ENCODE measurements around the gene ANKRD40CL. TPM values are rescaled to one million over a fixed set of nuclear protein-coding genes. Genes with fewer than 3 reads are reported as not detected.
"Not testable (repeated sequence)": the region's sequence is repeated elsewhere in the genome, so short reads cannot be mapped to it uniquely, and the experiment has no call there.

ANKRD40CL gene
- polyA plus RNA-seq, 1 of the 3 experiments (the other 2 are of a cell fraction) = not detected

DNA sequence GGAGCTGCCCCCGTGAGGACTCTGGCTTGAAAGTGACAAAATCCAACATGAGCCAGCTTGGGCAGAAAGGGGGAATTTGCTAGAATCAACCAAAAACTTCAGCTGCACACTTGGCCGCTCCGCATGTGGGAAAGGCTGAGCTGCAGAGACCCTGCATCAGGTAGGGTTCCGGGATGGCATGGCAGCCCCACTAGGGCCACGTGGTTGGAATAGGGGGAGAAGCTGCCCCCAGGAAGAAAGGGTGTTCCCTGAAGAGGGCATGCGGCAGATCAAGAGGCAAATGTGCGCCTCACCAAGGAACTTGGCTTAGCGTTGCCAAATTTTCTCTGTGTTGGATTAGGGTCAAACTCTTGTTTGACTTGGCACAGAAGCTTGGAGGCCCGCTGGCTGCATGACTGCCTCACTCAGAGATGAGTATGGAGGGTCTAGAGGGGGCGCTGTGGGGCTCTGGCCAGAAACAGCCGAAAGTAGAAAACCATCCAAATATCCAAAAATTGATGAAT is 38.9 kb upstream of the ANKRD40CL start:
- 86% methylated on average over 11 of the region's 11 CpGs for WGBS (ENCODE audit: low lambda C conversion rate)
- Histone ChIP-seq H3K4me3 (ENCODE audit: low read depth in 2 of 2, low read length in 1 of 2) (no peak overlapping the region), H3F3A (replicated peaks; ENCODE audit: insufficient read depth) (no peaks in the 10 kb centered on the region), H2AFZ (ENCODE audit: low read depth) (no peak overlapping the region), H4K20me1 (ENCODE audit: insufficient read depth) (no peaks in the 10 kb centered on the region), H3K79me2 (ENCODE audit: insufficient read depth) (no peaks in the 10 kb centered on the region), H3K9me3 (no peaks in the 10 kb centered on the region), H3K27ac (ENCODE audit: low read depth in 2 of 2, low read length in 1 of 2) (no peak overlapping the region), H3K27me3 (ENCODE audit: insufficient read depth) (no peaks in the 10 kb centered on the region), H3K36me3 (replicated peaks in 1 of 2; ENCODE audit: control insufficient read depth in 1 of 2, insufficient read depth in 2 of 2, low read length in 1 of 2) (no peaks in the 10 kb centered on the region), H3K9me2 (no peaks in the 10 kb centered on the region), H3K4me2 (no peak overlapping the region), H3K4me1 (ENCODE audit: control insufficient read depth in 1 of 2, insufficient read depth in 2 of 2, low read depth in 1 of 2, low read length in 1 of 2) (no peaks in the 10 kb centered on the region), H3K9ac (no peak overlapping the region)
- ChIA-PET CTCF (interaction anchor here (1.2 to 7.3 kb wide), 5 partner anchors 11 to 46 kb away, joined by 5 to 45 read pairs (median 18); no protein-coding TSS in a partner anchor), POLR2A (no interaction called here)
- TF ChIP-seq, protein P1, sequence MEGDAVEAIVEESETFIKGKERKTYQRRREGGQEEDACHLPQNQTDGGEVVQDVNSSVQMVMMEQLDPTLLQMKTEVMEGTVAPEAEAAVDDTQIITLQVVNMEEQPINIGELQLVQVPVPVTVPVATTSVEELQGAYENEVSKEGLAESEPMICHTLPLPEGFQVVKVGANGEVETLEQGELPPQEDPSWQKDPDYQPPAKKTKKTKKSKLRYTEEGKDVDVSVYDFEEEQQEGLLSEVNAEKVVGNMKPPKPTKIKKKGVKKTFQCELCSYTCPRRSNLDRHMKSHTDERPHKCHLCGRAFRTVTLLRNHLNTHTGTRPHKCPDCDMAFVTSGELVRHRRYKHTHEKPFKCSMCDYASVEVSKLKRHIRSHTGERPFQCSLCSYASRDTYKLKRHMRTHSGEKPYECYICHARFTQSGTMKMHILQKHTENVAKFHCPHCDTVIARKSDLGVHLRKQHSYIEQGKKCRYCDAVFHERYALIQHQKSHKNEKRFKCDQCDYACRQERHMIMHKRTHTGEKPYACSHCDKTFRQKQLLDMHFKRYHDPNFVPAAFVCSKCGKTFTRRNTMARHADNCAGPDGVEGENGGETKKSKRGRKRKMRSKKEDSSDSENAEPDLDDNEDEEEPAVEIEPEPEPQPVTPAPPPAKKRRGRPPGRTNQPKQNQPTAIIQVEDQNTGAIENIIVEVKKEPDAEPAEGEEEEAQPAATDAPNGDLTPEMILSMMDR (IDR thresholded peaks at IDR 0.05) = peak; percentile 48
- TF ChIP-seq, protein P2, sequence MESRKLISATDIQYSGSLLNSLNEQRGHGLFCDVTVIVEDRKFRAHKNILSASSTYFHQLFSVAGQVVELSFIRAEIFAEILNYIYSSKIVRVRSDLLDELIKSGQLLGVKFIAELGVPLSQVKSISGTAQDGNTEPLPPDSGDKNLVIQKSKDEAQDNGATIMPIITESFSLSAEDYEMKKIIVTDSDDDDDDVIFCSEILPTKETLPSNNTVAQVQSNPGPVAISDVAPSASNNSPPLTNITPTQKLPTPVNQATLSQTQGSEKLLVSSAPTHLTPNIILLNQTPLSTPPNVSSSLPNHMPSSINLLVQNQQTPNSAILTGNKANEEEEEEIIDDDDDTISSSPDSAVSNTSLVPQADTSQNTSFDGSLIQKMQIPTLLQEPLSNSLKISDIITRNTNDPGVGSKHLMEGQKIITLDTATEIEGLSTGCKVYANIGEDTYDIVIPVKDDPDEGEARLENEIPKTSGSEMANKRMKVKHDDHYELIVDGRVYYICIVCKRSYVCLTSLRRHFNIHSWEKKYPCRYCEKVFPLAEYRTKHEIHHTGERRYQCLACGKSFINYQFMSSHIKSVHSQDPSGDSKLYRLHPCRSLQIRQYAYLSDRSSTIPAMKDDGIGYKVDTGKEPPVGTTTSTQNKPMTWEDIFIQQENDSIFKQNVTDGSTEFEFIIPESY (IDR thresholded peaks at IDR 0.05; ENCODE audit: borderline replicate concordance, low read depth) = no peak
- DNase-seq = no peak

DNA sequence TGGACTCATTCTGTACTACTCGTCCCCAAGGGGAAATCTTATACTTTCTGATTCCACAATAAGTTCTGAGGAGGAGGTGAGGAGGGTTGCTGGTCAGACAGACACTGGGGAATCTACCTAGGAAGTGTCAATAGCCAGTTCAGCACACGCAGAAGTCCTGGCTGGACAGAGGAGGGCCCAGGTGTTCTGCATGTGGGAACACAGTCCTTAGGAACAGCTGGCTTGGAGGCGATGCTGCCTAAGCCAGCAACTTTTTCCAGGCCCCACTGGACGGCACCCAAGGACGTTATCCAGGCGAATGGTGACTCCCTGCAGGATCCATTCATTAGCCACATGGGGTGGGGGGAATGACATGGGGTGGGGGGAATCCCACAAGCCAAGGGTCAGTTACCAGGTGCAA is 38.2 kb upstream of the ANKRD40CL start:
- no peak overlapping the region for H3K4me2 ChIP-seq
- H3F3A ChIP-seq (replicated peaks; ENCODE audit: insufficient read depth) = no peaks in the 10 kb centered on the region
- no peaks in the 10 kb centered on the region for H3K79me2 ChIP-seq (ENCODE audit: insufficient read depth)
- DNase-seq = no peak
- H4K20me1 ChIP-seq (ENCODE audit: insufficient read depth) = no peaks in the 10 kb centered on the region
- TF ChIP-seq POLR2AphosphoS5 (IDR thresholded peaks at IDR 0.05; ENCODE audit: low read depth, low read length) (no peak), MEF2A (IDR thresholded peaks at IDR 0.05; ENCODE audit: borderline replicate concordance, low read depth) (no peak), RCOR1 (IDR thresholded peaks at IDR 0.05; ENCODE audit: low read length) (no peak)
- ChIA-PET CTCF (interaction anchor here (1.2 to 7.3 kb wide), 5 partner anchors 11 to 47 kb away, joined by 5 to 45 read pairs (median 18); no protein-coding TSS in a partner anchor), POLR2A (interaction anchor here (0.5 to 0.6 kb wide), 2 partner anchors 10 to 34 kb away, joined by 3 read pairs; no protein-coding TSS in a partner anchor)
- H3K36me3 ChIP-seq (replicated peaks in 1 of 2; ENCODE audit: control insufficient read depth in 1 of 2, insufficient read depth in 2 of 2, low read length in 1 of 2) = no peaks in the 10 kb centered on the region
- no peak overlapping the region for H3K9ac ChIP-seq
- H3K4me3 ChIP-seq (ENCODE audit: low read depth in 2 of 2, low read length in 1 of 2) = no peak overlapping the region
- no peaks in the 10 kb centered on the region for H3K4me1 ChIP-seq (ENCODE audit: control insufficient read depth in 1 of 2, insufficient read depth in 2 of 2, low read depth in 1 of 2, low read length in 1 of 2)
- no peaks in the 10 kb centered on the region for H3K9me3 ChIP-seq
- H3K27me3 ChIP-seq (ENCODE audit: insufficient read depth) = no peaks in the 10 kb centered on the region
- no peak overlapping the region for H2AFZ ChIP-seq (ENCODE audit: low read depth)
- H3K27ac ChIP-seq (ENCODE audit: low read depth in 2 of 2, low read length in 1 of 2) = no peak overlapping the region
- WGBS (ENCODE audit: low lambda C conversion rate) = 68% methylated on average over 6 of the region's 6 CpGs
- no peaks in the 10 kb centered on the region for H3K9me2 ChIP-seq

- H3K79me2 ChIP-seq (ENCODE audit: insufficient read depth); H3K4me1 ChIP-seq (ENCODE audit: control insufficient read depth in 1 of 2, insufficient read depth in 2 of 2, low read depth in 1 of 2, low read length in 1 of 2); H3K9ac ChIP-seq; H3K27ac ChIP-seq (ENCODE audit: low read depth in 2 of 2, low read length in 1 of 2); H4K20me1 ChIP-seq (ENCODE audit: insufficient read depth); POLR2A ChIA-PET; H3K9me3 ChIP-seq; H2AFZ ChIP-seq (ENCODE audit: low read depth); DNase-seq; H3K4me2 ChIP-seq; H3K9me2 ChIP-seq; H3F3A ChIP-seq (replicated peaks; ENCODE audit: insufficient read depth); H3K36me3 ChIP-seq (replicated peaks in 1 of 2; ENCODE audit: control insufficient read depth in 1 of 2, insufficient read depth in 2 of 2, low read length in 1 of 2); H3K4me3 ChIP-seq (ENCODE audit: low read depth in 2 of 2, low read length in 1 of 2); H3K27me3 ChIP-seq (ENCODE audit: insufficient read depth): not testable (repeated sequence)
- 94% methylated on average over 13 of the region's 13 CpGs for WGBS (ENCODE audit: low lambda C conversion rate)
- CTCF ChIA-PET = interaction anchor here (2.8 to 7.3 kb wide), 3 partner anchors 12 to 36 kb away, joined by 18 to 45 read pairs (median 41); no protein-coding TSS in a partner anchor
Measured at GRCh38 chr17:50804749-50805475, 37.6 kb upstream of the ANKRD40CL start.
